ENCODE results near the gene SPTB.

Gene SPTB

GRCh38 chr14:64879635-64880220 is at the start of gene SPTB:
Gene SPTB (minus strand): TSS chr14:64879907. CDS start chr14:64823094, 56,813 bp downstream.
- peak within 1 kb of the TSS; percentile 83 to 89 (median 88) for H3K4me3 Mint-ChIP-seq
- H3K9me3 Mint-ChIP-seq = no peaks in the 10 kb centered on the region
- H3K4me1 Mint-ChIP-seq = peaks cover 8% of the 10 kb centered on the region
- H3K27me3 Mint-ChIP-seq (ENCODE audit: low read depth) = peaks cover 90% of the 10 kb centered on the region
- TF ChIP-seq, protein P1, sequence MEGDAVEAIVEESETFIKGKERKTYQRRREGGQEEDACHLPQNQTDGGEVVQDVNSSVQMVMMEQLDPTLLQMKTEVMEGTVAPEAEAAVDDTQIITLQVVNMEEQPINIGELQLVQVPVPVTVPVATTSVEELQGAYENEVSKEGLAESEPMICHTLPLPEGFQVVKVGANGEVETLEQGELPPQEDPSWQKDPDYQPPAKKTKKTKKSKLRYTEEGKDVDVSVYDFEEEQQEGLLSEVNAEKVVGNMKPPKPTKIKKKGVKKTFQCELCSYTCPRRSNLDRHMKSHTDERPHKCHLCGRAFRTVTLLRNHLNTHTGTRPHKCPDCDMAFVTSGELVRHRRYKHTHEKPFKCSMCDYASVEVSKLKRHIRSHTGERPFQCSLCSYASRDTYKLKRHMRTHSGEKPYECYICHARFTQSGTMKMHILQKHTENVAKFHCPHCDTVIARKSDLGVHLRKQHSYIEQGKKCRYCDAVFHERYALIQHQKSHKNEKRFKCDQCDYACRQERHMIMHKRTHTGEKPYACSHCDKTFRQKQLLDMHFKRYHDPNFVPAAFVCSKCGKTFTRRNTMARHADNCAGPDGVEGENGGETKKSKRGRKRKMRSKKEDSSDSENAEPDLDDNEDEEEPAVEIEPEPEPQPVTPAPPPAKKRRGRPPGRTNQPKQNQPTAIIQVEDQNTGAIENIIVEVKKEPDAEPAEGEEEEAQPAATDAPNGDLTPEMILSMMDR (IDR thresholded peaks at IDR 0.05; ENCODE audit: unreplicated experiment in 3 of 3) = no peak
- H3K36me3 Mint-ChIP-seq (ENCODE audit: low read depth) = no peaks in the 10 kb centered on the region
- no peak within 1 kb of the TSS for H3K27ac Mint-ChIP-seq

DNA sequence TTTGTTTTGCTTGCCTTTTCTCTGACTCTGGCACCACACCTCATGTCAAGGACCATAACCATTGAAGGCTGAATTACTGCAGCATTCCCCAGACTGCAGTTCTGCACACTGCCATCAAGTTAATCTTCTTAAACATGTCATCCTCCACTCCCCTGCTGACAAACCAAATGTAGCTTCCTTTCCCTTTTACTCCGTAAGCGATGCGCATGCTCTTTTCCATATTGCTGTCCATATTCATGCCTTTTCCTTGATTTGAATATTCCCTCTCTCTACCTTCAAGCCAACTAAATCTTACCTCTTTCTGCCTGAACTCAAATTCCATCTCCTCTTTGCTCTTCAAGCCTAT is 49.3 kb upstream of the SPTB start:
- Mint-ChIP-seq H3K27ac (no peak overlapping the region), H3K36me3 (ENCODE audit: low read depth) (peaks cover 24% of the 10 kb centered on the region), H3K4me1 (peaks cover 17% of the 10 kb centered on the region), H3K4me3 (no peak overlapping the region), H3K27me3 (ENCODE audit: low read depth) (no peaks in the 10 kb centered on the region), H3K9me3 (no peaks in the 10 kb centered on the region)
- TF ChIP-seq, protein P1 (IDR thresholded peaks at IDR 0.05; ENCODE audit: unreplicated experiment in 3 of 3) = no peak

DNA sequence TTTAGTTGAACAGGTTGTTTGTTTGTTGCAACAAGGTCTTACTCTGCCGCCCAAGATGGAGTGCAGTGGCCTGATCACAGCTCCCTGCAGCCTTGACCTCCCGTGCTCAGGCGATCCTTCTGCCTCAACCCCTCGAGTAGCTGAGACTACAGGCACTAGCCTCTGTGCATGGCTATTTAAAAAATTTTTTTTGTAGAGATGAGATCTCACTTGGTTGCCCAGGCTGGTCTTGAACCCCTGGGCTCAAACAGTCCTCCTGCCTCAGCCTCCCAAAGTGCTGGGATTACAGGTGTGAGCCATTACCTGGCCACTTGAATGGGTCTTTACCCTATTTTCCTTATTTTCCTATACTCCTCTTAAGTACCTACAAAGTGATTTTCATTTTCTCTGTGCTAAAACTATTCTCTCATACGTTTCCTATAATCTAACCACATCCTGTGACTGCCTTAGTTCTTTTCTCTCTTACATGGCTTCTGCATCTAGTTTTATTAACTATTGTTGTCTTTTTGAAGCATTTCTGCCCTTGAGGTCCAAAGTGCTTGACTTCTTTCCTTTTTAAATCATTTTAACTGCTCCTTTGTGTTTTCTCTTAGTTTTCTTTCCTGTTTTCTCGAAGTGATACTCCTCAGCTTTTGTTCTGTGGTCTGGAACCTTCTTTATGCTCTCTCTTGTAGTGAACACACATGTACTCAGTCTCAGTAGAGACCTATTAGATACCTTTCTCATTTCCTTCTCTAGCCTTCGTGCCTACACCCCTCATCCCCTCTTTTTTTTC is 48.7 kb upstream of the SPTB start:
- no peaks in the 10 kb centered on the region for H3K27me3 Mint-ChIP-seq (ENCODE audit: low read depth)
- H3K4me1 Mint-ChIP-seq = peaks cover 15% of the 10 kb centered on the region
- H3K9me3 Mint-ChIP-seq = no peaks in the 10 kb centered on the region
- no peak overlapping the region for H3K4me3 Mint-ChIP-seq
- peaks cover 28% of the 10 kb centered on the region for H3K36me3 Mint-ChIP-seq (ENCODE audit: low read depth)
- H3K27ac Mint-ChIP-seq = no peak overlapping the region
- TF ChIP-seq, protein P1 (IDR thresholded peaks at IDR 0.05; ENCODE audit: unreplicated experiment in 3 of 3) = no peak

DNA sequence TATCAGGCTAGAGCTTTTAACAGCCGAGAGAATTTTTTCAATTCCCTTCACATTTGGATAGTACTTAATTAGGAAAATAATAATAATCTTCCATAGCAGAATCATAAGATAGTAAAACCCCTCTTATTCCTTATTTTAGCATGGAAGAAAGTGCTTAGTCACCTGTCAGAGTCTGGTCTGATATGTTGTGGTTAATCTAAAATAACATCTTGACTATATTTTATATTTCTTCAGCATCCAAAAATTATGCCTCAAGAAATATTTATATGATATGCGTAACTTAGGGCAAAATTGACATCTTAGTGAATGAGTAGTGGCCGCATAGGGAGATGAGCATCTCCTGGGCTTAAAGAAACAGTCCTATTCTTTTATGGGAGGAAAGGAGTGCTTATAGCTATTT is 47.3 kb upstream of the SPTB start:
- no peaks in the 10 kb centered on the region for H3K9me3 Mint-ChIP-seq
- peaks cover 28% of the 10 kb centered on the region for H3K36me3 Mint-ChIP-seq (ENCODE audit: low read depth)
- no peak overlapping the region for H3K4me3 Mint-ChIP-seq
- TF ChIP-seq, protein P1 (IDR thresholded peaks at IDR 0.05; ENCODE audit: unreplicated experiment in 3 of 3) = no peak
- H3K27ac Mint-ChIP-seq = no peak overlapping the region
- H3K27me3 Mint-ChIP-seq (ENCODE audit: low read depth) = no peaks in the 10 kb centered on the region
- H3K4me1 Mint-ChIP-seq = peaks cover 8% of the 10 kb centered on the region

- Mint-ChIP-seq H3K4me3 (no peak overlapping the region), H3K4me1 (peaks cover 3% of the 10 kb centered on the region), H3K27ac (no peak overlapping the region), H3K27me3 (ENCODE audit: low read depth) (no peaks in the 10 kb centered on the region), H3K36me3 (ENCODE audit: low read depth) (peaks cover 28% of the 10 kb centered on the region), H3K9me3 (no peaks in the 10 kb centered on the region)
- TF ChIP-seq, protein P1 (IDR thresholded peaks at IDR 0.05; ENCODE audit: unreplicated experiment in 3 of 3) = no peak
Measured at GRCh38 chr14:64926398-64926995, 46.8 kb upstream of the SPTB start.
